Measurements from ENCODE around the gene DAGLB. TPM values are rescaled to one million over a fixed set of nuclear protein-coding genes. Genes with fewer than 3 reads are reported as not detected.
"Not testable (repeated sequence)": the region's sequence is repeated elsewhere in the genome, so short reads cannot be mapped to it uniquely, and the experiment has no call there.

Gene DAGLB
- polyA plus RNA-seq, 3 donors from 2014 or later = 6.0 to 12.6 (median 7.4) TPM

DNA sequence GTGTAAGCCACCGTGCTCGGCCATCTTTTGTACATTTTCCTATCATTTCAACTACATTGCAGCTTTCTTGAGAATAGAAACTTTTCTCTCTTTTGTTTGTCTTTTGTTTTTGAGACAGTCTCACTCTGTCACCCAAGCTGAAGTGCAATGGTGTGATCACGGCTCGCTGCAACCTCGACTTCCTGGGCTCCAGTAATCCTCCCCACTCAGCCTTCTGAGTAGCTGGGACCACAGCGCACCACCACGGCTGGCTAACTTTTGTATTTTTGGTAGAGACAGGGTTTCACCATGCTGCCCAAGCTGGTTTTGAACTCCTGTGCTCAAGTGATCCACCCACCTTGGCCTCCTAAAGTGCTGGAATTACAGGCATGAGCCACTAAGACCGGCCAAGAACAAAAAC, 31.3 kb upstream of the DAGLB start:
- H3K36me3 Mint-ChIP-seq = peaks cover 0 to 6% (median 4%) of the 10 kb centered on the region in 3 donors
- peak overlapping the region; percentile 80 to 94 (median 85) for H3K4me3 Mint-ChIP-seq
- H3K27me3 Mint-ChIP-seq (ENCODE audit: low read depth in 3 of 3) = peaks cover 0 to 3% (median 3%) of the 10 kb centered on the region in 3 donors
- H3K27ac Mint-ChIP-seq = peak overlapping the region; percentile 92 to 97 (median 96)
- peaks cover 89 to 94% of the 10 kb centered on the region in 2 donors for H3K4me1 Mint-ChIP-seq
- no peaks in the 10 kb centered on the region for H3K9me3 Mint-ChIP-seq
- peak; percentile 50 to 55 (median 51) for DNase-seq

- peak overlapping the region; percentile 83 to 97 (median 94) for H3K27ac Mint-ChIP-seq
- peaks cover 4 to 6% (median 4%) of the 10 kb centered on the region in 3 donors for H3K36me3 Mint-ChIP-seq
- peaks cover 0 to 3% (median 2%) of the 10 kb centered on the region in 3 donors for H3K27me3 Mint-ChIP-seq (ENCODE audit: low read depth in 3 of 3)
- DNase-seq = no peak
- peak overlapping the region; percentile 44 to 94 (median 85) for H3K4me3 Mint-ChIP-seq
- peaks cover 98 to 100% of the 10 kb centered on the region in 2 donors for H3K4me1 Mint-ChIP-seq
- no peaks in the 10 kb centered on the region for H3K9me3 Mint-ChIP-seq
These were observed 30.4 kb upstream of the DAGLB start for GRCh38 chr7:6478186-6478585.

- Mint-ChIP-seq H3K4me3 (peak overlapping the region in 2 of 5 donors; percentile 44 to 56), H3K9me3 (no peaks in the 10 kb centered on the region), H3K27ac (peak overlapping the region; percentile 83 to 97 (median 93)), H3K36me3 (peaks cover 4 to 8% (median 7%) of the 10 kb centered on the region in 3 donors), H3K27me3 (ENCODE audit: low read depth in 3 of 3) (peaks cover 0 to 2% (median 0%) of the 10 kb centered on the region in 3 donors), H3K4me1 (peaks cover 95 to 98% of the 10 kb centered on the region in 2 donors)
- no peak for DNase-seq
These were observed 29.5 kb upstream of the DAGLB start for GRCh38 chr7:6477318-6477660.

DNA sequence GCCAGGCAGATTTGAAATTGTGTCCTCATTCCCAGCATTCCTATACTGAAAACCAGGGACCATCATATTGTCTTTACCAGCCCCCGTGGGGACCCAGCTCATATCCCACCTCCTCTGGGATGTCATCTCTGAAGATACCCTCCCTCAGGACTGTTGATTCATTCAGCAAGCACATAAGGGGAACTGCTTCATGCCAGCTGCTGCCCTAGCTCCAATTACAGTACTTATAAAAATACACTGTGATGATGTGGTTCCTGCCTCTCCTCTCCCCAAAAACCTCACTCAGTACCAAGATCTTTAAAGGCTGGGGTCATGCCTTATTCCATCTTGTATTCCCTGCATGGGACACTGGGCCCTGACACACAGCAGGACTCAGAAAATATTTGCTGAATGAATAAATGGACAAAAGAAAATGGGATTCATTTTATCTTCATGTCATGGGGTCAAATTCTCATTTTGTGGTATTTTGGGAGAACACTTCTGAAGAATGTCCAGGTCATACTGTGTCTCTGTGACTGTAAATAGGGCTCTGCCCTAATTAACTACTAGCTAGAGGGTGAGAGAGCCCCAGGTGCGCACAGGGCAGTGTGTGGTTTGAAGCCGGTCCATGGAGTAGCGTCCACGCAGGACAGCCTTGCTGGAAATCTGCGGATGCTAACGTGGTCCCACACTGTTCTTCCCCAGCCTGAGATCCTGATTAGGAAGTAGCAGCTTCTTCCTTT, 29.0 kb upstream of the DAGLB start:
- Mint-ChIP-seq H3K9me3 (no peaks in the 10 kb centered on the region), H3K4me1 (peaks cover 94 to 98% of the 10 kb centered on the region in 2 donors), H3K27me3 (ENCODE audit: low read depth in 3 of 3) (peaks cover 0 to 2% (median 0%) of the 10 kb centered on the region in 3 donors), H3K36me3 (peaks cover 4 to 10% (median 7%) of the 10 kb centered on the region in 3 donors), H3K4me3 (peak overlapping the region in 2 of 5 donors; percentile 30 to 40), H3K27ac (peak overlapping the region; percentile 83 to 97 (median 93))
- DNase-seq = no peak

DNA sequence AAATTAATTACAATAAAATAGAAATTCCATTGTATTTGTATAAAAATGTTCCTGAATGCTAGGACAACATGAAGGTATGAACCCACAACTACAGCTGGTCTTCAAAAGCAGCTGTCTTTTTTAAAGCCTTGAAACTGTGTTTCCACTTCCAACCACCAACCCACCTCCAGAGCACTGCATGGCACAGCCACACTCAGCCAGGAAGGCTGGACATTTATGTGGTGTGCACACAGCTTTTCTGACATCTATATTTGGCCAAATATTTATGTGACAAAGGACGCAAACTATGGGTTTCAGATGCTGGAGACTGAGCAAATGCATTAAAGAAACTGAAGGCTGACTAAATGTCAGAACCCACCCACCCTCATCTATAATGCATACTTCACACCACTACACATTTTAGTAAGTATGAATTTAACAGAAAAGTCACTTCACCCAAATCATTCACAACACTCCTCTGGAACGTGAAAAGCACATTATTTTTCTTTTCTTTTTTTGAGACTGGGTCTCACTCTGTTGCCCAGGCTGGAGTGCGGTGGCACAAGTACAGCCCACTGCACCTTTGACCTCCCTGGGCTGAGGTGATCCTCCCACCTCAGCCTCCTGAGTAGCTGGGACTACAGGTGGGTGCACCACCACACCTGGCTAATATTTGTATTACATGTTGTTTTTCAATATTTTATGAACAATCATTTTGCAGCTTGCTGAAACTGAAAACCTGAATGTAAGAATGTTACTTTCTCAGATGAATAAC, 27.9 kb upstream of the DAGLB start:
- Mint-ChIP-seq H3K27ac (peak overlapping the region; percentile 57 to 97 (median 93)), H3K4me1 (peaks cover 84 to 91% of the 10 kb centered on the region in 2 donors), H3K27me3 (ENCODE audit: low read depth in 3 of 3) (peaks cover 0 to 3% (median 0%) of the 10 kb centered on the region in 3 donors), H3K4me3 (peak overlapping the region in 4 of 5 donors; percentile 2 to 46 (median 39)), H3K9me3 (no peaks in the 10 kb centered on the region), H3K36me3 (peaks cover 0 to 10% (median 4%) of the 10 kb centered on the region in 3 donors)
- DNase-seq = no peak

- H3K27me3 Mint-ChIP-seq (ENCODE audit: low read depth in 3 of 3) = peaks cover 0 to 1% (median 0%) of the 10 kb centered on the region in 3 donors
- DNase-seq = no peak
- H3K36me3 Mint-ChIP-seq = peaks cover 23 to 33% (median 24%) of the 10 kb centered on the region in 3 donors
- no peaks in the 10 kb centered on the region for H3K9me3 Mint-ChIP-seq
- no peaks in the 10 kb centered on the region for H3K4me1 Mint-ChIP-seq
- H3K27ac Mint-ChIP-seq = peak overlapping the region in 3 of 6 donors; percentile 0 to 49 (median 18)
- no peak overlapping the region for H3K4me3 Mint-ChIP-seq
These were observed 18.1 kb upstream of the DAGLB start for GRCh38 chr7:6465862-6466261.

- H3K27ac Mint-ChIP-seq = peak overlapping the region in 1 of 6 donors; percentile 17
- not testable (repeated sequence) for H3K4me3 Mint-ChIP-seq; H3K9me3 Mint-ChIP-seq; H3K4me1 Mint-ChIP-seq; H3K27me3 Mint-ChIP-seq (ENCODE audit: low read depth in 3 of 3); DNase-seq
- peaks cover 19 to 25% (median 19%) of the 10 kb centered on the region in 3 donors for H3K36me3 Mint-ChIP-seq
These were observed 15.9 kb upstream of the DAGLB start for GRCh38 chr7:6463609-6464008.

DNA sequence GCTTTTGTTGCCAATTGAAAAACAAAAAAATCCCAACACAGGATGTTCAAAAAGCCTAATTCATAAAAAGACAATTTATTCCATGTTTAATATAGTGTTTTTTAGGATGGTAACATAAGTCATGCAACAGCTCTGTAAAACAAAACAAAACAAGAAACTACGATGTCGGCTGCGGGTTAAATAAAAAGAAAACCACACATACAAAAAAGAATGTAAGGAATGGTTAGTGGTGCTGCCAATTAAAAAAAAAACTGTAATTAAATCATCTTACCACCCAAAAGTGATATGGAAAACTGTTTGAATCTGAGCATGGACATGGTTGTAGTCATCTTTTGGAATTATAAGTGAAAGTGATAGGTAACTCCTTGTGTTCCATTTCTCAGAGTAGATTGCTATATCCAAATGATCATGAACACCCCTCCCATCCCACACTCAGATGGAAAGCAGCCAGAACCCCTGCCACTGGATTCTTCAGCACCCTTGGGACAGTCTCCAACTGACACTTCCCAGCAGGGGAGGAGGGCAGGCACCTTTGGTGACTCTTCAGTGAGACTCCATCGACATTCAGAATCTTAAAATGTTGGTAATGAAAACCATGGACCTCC, 14.3 kb upstream of the DAGLB start:
- no peak overlapping the region for H3K4me3 Mint-ChIP-seq
- peaks cover 16 to 23% (median 16%) of the 10 kb centered on the region in 3 donors for H3K36me3 Mint-ChIP-seq
- no peak overlapping the region for H3K27ac Mint-ChIP-seq
- no peaks in the 10 kb centered on the region for H3K9me3 Mint-ChIP-seq
- H3K4me1 Mint-ChIP-seq = no peaks in the 10 kb centered on the region
- no peak for DNase-seq
- no peaks in the 10 kb centered on the region for H3K27me3 Mint-ChIP-seq (ENCODE audit: low read depth in 3 of 3)

DNA sequence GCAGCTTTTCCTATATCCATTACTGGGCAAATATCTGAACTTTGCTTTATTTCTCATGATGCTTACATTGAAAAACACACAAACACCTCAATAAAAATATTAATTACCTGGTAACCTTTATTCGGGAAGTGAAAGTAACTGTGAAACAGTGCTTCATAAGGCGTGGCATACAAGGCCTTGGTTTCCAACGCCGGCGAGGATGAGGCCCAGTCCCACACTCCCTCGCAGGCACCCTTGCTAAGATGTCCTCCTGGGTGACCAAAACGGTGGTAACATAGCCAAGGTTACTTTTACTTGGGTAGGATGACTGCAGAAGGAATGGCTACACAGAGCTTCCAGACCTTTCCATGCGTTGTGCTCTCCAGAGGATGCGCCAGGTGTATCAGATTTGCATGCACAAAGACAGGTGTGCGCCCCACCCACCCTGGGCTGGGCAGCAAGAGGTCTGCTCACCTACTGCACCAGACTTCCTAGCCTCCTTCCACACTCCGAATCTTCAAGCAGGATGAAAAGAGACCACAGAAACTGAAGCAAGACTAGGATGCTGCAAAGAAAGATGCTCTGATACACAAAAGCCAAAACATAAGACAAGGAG, 13.3 kb upstream of the DAGLB start:
- no peaks in the 10 kb centered on the region for H3K9me3 Mint-ChIP-seq
- DNase-seq = no peak
- no peaks in the 10 kb centered on the region for H3K27me3 Mint-ChIP-seq (ENCODE audit: low read depth in 3 of 3)
- H3K27ac Mint-ChIP-seq = peak overlapping the region in 5 of 6 donors; percentile 0 to 67 (median 60)
- H3K4me3 Mint-ChIP-seq = no peak overlapping the region
- no peaks in the 10 kb centered on the region for H3K4me1 Mint-ChIP-seq
- peaks cover 13 to 14% (median 13%) of the 10 kb centered on the region in 3 donors for H3K36me3 Mint-ChIP-seq

DNA sequence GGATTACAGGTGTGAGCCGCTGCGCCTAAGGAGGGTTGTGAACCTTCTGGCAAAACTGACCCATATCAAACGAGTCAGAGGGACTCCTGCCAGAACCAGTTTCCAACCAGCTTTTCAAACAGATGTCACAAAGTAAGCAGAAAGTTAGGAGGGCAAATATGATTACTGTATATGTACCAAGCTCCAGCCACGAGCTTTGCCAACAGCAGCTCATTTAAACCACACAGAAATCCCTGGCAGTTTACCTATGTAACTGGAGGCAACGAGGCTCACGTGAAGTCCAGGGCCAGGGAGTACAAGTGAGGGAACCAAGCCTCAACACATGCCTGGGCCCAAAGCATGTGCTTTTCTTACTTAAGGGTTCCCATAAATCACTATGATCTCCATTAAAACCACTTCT, 12.5 kb upstream of the DAGLB start:
- Mint-ChIP-seq H3K4me1 (no peaks in the 10 kb centered on the region), H3K9me3 (no peaks in the 10 kb centered on the region), H3K4me3 (no peak overlapping the region), H3K36me3 (peaks cover 6 to 8% (median 6%) of the 10 kb centered on the region in 3 donors), H3K27ac (peak overlapping the region in 2 of 6 donors; percentile 42 to 45), H3K27me3 (ENCODE audit: low read depth in 3 of 3) (no peaks in the 10 kb centered on the region)
- no peak for DNase-seq

DNA sequence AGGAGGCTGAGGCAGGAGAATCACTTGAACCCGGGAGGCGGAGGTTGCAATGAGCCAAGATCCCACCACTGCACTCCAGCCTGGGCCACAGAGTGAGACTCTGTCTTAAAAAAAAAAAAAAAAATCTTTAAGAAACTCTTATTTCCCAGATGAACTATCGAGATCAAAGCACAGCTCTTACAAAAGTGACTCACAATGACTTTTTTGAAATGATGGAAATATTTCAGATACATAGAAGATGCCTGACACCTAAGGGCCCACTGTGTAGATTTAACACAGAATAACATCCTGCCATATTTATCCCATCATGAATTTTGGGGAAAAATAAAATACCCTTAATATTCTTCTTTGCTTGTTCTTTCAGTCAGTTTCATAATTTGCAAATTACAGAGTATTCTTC, 10.9 kb upstream of the DAGLB start:
- H3K36me3 Mint-ChIP-seq; DNase-seq; H3K4me1 Mint-ChIP-seq; H3K27ac Mint-ChIP-seq; H3K4me3 Mint-ChIP-seq; H3K9me3 Mint-ChIP-seq; H3K27me3 Mint-ChIP-seq (ENCODE audit: low read depth in 3 of 3): not testable (repeated sequence)

GRCh38 chr7:6453734-6454133, 6.0 kb upstream of the DAGLB start:
- H3K36me3 Mint-ChIP-seq = no peaks in the 10 kb centered on the region
- no peaks in the 10 kb centered on the region for H3K4me1 Mint-ChIP-seq
- H3K27ac Mint-ChIP-seq = no peak overlapping the region
- H3K4me3 Mint-ChIP-seq = no peak overlapping the region
- H3K9me3 Mint-ChIP-seq = no peaks in the 10 kb centered on the region
- H3K27me3 Mint-ChIP-seq (ENCODE audit: low read depth in 3 of 3) = peaks cover 0 to 1% (median 0%) of the 10 kb centered on the region in 3 donors
- DNase-seq = no peak

DNA sequence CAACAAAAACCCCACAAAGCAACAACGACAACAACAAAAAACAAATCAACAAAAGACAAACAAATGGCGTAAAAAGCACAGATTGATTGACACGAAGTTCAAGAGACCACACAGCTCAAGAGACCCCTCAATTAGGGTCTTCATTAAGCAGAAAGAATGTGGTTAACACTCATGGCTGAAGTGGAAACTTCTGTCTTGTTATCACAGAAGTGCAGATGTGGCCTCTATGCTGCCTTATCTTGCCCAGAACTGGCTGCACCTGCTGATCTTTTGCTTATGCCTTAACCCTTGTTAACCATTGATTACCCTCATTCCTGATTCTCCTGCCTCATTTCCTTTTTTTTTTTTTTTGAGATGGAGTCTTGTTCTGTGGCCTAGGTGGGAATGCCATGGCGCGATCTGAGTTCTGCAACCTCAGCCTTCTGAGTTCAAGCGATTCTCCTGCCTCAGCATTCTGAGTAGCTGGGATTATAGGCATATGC, 3.5 kb upstream of the DAGLB start:
- no peaks in the 10 kb centered on the region for H3K9me3 Mint-ChIP-seq
- H3K27ac Mint-ChIP-seq = peak overlapping the region in 1 of 6 donors; percentile 59
- H3K4me3 Mint-ChIP-seq = peak overlapping the region in 3 of 5 donors; percentile 33 to 47 (median 42)
- no peaks in the 10 kb centered on the region for H3K36me3 Mint-ChIP-seq
- H3K27me3 Mint-ChIP-seq (ENCODE audit: low read depth in 3 of 3) = peaks cover 8 to 10% (median 9%) of the 10 kb centered on the region in 3 donors
- no peak for DNase-seq
- H3K4me1 Mint-ChIP-seq = peaks cover 7 to 15% of the 10 kb centered on the region in 2 donors

All from immature natural killer cell (primary cell).